Inflammatory macrophage treated with lipopolysaccharide for 4 hours (primary cell): ENCODE data around the gene CARMIL1.
A peak's percentile ranks its signal among the peaks of the same experiment; 100 is the strongest.

Experiments used
- DNase-seq: peaks from one replicate; pipeline ENCODE4 v3.0.0-alpha.2; 2020

The CARMIL1 gene

DNA sequence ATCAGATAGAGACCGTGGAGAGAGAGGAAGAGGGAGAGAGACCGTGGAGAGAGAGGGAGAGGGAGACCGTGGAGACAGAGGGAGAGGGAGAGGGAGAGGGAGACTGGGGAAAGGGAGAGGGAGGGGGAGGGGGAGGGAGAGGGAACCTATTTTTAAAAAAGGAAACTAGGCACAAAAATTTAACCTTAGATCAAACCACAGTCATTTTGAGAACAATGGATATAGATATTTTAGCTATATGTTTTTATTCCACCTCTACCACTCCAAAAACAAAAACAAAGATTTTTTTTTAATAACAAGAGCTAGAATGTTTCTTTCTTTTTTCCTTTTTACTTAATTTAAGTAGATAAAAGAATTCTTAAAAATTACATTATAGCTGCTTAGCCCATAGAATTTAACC lies 307.8 kb downstream of the CARMIL1 start:
- no peak for DNase-seq

DNA sequence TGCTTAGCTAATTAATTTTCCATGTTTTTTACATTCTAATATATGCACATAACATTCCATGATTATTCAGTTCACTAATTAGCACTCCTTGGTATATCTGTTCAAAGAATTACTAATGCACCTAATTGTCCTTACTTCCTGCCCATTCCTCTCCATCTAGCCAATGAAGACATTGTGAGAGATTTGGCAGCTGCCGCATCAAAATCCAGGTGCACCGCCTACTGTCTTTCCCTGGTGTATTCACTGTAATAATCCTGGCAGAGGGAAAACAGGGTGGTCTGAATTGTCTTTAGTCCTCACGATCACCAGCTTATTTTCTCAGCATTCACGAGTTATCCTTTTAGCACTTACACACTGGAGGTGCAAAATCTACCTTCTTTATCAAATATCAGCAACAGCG lies 311.8 kb downstream of the CARMIL1 start:
- DNase-seq: no peak

GRCh38 chr6:25596928-25597818 lies 318.0 kb downstream of the CARMIL1 start:
- DNase-seq: no peak

DNA sequence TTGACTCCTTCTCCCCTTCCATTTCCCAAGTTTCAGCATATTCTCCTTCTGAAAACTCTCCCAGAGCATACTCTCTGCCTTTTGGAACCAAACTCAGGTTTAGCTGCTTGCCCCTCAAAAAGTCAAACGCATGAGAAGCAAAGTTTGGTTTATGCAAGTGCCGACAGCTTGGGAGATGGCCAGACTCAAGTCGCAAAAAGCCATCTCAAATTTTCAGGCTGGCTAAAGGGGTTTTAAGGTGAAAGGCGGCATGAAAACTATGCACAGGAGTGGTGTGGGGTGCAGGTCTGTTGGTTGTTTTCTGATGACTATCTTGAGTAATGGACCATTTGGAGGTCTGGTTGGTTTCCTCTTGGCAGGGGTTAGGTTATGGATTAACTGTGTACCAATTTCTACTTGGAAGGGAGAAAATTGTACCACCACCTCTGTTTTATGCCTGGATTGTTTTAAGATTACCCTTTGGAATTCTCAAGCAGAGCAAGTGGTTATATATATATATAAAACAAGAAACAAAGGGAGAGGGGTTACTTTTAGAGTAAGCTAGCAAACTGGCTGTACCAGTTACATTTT lies 320.4 kb downstream of the CARMIL1 start:
- DNase-seq: no peak

- peak; percentile 53 for DNase-seq
Observed at GRCh38 chr6:25601800-25602673, 322.9 kb downstream of the CARMIL1 start.

DNA sequence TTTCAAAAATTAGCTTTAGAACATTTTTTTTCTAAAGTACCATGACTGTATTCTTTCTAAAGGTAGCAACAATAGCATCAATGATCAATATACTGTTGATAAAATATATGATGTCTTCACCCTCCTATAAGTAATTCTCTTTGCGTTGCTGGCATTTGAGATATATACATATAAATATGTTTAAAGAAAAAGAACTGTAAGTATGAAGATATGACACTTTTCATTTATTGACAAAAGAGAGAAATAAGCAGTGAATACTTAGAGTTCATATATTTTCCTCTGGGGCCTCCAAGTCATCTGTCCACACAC lies 323.5 kb downstream of the CARMIL1 start:
- no peak for DNase-seq

GRCh38 chr6:25603251-25603650 lies 324.1 kb downstream of the CARMIL1 start:
- no peak for DNase-seq

GRCh38 chr6:25606151-25606550 lies 327.0 kb downstream of the CARMIL1 start:
- no peak for DNase-seq

GRCh38 chr6:25608558-25609174 lies 329.5 kb downstream of the CARMIL1 start:
- no peak for DNase-seq

- peak; percentile 2 for DNase-seq
Observed at GRCh38 chr6:25612666-25613065, 333.5 kb downstream of the CARMIL1 start.

GRCh38 chr6:25613415-25613814 lies 334.2 kb downstream of the CARMIL1 start:
- no peak for DNase-seq

GRCh38 chr6:25614052-25614451 lies 334.9 kb downstream of the CARMIL1 start:
- no peak for DNase-seq

- no peak for DNase-seq
Observed at GRCh38 chr6:25615471-25615870, 336.3 kb downstream of the CARMIL1 start.

DNA sequence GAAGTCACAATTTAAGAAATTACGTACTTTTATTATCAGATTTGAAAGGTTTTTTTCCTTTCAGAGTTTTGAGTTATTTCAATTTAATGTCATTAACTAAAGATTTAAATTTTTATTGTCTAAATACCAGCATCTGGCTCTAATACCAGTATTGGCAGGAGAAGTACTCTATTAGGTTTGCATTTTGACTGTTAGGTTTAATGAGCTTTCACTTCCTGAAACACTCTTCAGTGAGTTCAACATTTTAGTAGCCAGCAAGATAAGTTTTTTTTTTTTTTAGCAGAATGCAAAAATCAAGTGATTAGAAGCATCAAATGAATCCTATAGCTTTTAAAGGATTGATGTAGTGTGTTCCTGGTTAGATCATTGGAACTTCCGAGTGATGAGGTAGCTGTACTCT lies 338.8 kb downstream of the CARMIL1 start:
- peak; percentile 18 for DNase-seq

- DNase-seq: no peak
Observed at GRCh38 chr6:25619217-25619616, 340.0 kb downstream of the CARMIL1 start.

DNA sequence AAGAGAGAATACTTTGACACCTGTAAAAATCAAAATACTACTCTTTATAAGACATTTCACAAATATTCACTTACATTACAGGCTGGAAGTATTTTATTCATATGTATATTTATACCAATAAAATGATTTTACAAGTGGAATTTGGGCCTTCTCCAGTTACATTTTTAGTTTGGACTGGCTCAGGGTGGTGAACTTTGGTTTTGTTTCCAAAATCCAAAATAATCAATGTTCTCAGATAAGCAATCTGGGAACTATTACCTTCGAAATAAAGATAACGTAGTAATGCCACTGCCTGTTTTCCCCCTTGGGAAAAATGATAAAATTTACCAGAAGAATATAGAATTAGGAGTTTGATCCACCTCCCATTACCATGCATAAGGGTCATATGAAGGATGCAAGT lies 341.2 kb downstream of the CARMIL1 start:
- DNase-seq: no peak

GRCh38 chr6:25623065-25623464 lies 343.9 kb downstream of the CARMIL1 start:
- no peak for DNase-seq

- DNase-seq: no peak
Observed at GRCh38 chr6:25623879-25624278, 344.7 kb downstream of the CARMIL1 start.

DNA sequence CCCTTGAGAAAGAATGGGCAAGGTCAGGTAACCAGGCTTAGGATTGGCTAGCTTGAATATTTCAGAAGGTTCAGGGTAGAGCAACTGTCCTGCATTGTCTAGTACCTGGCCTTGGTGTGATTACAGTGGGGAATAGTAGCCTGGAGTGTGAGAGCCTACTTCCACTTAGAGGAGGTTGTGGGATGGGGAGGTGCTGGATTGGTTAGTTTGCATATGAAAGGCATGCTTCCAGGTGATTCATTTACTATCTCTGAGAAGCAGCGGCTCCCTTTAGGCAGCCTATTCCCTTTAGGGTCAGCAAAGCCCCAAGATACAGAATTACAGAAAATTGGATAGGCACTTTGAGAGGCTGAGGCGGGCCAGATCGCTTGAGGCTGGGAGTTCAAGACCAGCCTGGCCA lies 347.8 kb downstream of the CARMIL1 start:
- DNase-seq: no peak

DNA sequence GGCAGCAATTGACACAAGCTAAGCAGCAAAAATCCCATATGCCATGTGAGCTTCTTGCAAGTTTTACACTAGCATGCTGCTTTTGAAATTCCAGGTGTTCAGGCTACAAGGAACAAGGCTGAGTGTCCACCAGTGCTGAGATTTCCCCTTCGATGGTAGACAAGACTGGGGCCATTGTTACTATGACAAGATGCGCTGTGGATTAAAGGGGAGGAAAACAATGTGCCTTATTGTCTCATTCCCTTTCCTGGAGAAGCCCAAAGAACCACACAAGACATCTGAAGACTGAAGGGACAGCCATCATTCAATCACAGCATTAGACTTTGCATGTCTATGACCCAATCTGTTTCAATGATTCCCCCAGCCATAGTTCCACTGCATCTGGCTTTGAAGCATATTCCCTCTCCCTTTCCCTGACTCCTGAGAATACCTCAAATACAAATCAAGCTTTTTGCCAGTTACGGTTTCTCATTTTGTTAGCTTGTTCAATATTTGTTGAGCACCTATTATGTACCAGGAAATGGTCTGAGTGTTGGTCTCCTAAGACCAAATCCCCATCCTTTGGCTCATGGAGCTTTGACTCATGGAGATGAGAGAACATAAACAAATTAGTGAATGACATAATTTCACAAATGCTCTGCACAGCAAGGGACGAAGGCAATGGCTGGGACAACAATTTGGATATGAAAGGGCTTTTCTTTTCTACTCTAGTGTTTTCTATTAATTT lies 349.5 kb downstream of the CARMIL1 start:
- DNase-seq: no peak

DNA sequence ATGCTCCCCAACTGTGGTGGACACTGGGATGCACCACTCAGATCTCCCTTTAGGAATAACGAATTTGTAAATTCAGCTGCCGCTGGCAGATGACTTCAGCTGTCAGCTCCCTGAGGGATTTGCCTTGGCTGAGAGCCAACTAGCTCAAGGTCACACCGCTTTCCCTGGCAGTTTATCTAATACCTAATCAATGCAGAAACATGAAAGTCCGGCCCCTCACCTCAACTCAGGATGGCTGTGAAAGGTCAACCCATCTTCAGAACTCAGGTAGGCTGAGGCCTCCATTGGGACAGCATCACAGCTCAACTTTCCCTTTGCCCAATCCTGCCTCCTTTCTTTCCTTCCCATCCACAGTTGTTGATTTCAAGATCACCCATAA lies 350.0 kb downstream of the CARMIL1 start:
- no peak for DNase-seq

GRCh38 chr6:25630508-25631278 lies 351.5 kb downstream of the CARMIL1 start:
- no peak for DNase-seq
